Mucosa of stomach (tissue), 1 donor: ENCODE measurements around the gene ROCK2.
"Not testable (repeated sequence)": the region's sequence is repeated elsewhere in the genome, so short reads cannot be mapped to it uniquely, and the experiment has no call there.

Source experiments
- H3K27me3 ChIP-seq: one replicate; pipeline ENCODE4 v1.7.0; 2013; ENCODE audit warnings: mild to moderate bottlenecking, low read length; ENCODE audit not compliant: control insufficient read depth, insufficient read depth
- H3K36me3 ChIP-seq: one replicate; pipeline ENCODE4 v1.7.0; 2013; ENCODE audit warnings: low read length; ENCODE audit not compliant: control insufficient read depth, insufficient read depth
- H3K4me1 ChIP-seq: one replicate; pipeline ENCODE4 v1.7.0; 2013; ENCODE audit warnings: mild to moderate bottlenecking, low read length; ENCODE audit not compliant: control insufficient read depth, insufficient read depth
- H3K4me3 ChIP-seq: one replicate; pipeline ENCODE4 v1.7.0; 2013; ENCODE audit warnings: low read length
- H3K9ac ChIP-seq: one replicate; pipeline ENCODE4 v1.7.0; 2013; ENCODE audit warnings: mild to moderate bottlenecking, low read length, moderate library complexity
- H3K9me3 ChIP-seq: one replicate; pipeline ENCODE4 v1.7.0; 2013; ENCODE audit warnings: mild to moderate bottlenecking, low read length, moderate library complexity; ENCODE audit not compliant: control insufficient read depth
- donor health status: Pancreatic carcinoma.

ROCK2 gene

GRCh38 chr2:11330457-11331142, 13.8 kb downstream of the ROCK2 start:
- peaks cover 8% of the 10 kb centered on the region for H3K4me1 ChIP-seq
- H3K9me3 ChIP-seq: no peaks in the 10 kb centered on the region
- no peak overlapping the region for H3K9ac ChIP-seq
- no peaks in the 10 kb centered on the region for H3K27me3 ChIP-seq
- H3K36me3 ChIP-seq: no peaks in the 10 kb centered on the region
- no peak overlapping the region for H3K4me3 ChIP-seq

DNA sequence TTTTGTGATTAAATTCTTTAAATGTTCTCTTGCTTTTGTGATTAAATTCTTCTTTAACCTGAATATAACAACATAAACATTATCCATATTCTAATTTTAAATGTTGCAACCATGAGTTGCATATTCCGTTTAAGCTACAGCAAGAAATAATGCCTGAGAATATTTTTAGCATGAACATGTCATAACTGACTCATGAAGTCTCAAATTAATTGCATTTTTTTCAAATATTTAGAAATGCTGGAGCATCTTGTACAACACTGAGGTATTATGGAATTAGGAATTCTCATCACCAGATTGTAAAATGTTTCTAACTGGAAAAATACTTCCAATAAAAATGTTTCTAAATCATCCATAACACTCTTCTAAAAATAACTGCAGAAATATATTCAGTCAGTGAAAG, 14.7 kb downstream of the ROCK2 start:
- Histone ChIP-seq H3K27me3 (no peaks in the 10 kb centered on the region), H3K4me1 (peaks cover 8% of the 10 kb centered on the region), H3K4me3 (no peak overlapping the region), H3K9ac (no peak overlapping the region), H3K9me3 (no peaks in the 10 kb centered on the region), H3K36me3 (no peaks in the 10 kb centered on the region)

GRCh38 chr2:11328522-11328921, 15.9 kb downstream of the ROCK2 start:
- H3K4me1 ChIP-seq, H3K36me3 ChIP-seq, H3K27me3 ChIP-seq, H3K9me3 ChIP-seq, H3K4me3 ChIP-seq, H3K9ac ChIP-seq: not testable (repeated sequence)

DNA sequence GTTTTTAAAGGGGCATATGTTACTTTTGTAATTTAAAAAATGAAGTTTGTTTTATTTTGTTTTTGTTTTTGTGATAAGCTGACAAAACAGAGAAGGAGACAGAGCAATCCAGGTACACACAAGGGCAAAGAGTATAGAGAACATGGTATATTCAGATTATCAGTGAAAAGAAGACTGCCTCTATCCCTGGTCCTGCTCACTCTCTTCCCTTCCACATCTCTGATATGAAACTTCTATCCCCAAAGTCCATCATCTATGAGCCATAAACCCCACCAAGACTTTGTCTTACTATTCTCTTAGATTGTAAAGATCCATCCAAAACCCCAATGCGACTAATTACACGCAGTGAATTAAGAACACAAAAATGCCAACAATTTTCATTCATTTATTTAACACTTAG, 16.6 kb downstream of the ROCK2 start:
- H3K4me1 ChIP-seq: no peaks in the 10 kb centered on the region
- H3K27me3 ChIP-seq: no peaks in the 10 kb centered on the region
- H3K9ac ChIP-seq: no peak overlapping the region
- H3K4me3 ChIP-seq: no peak overlapping the region
- no peaks in the 10 kb centered on the region for H3K9me3 ChIP-seq
- H3K36me3 ChIP-seq: no peaks in the 10 kb centered on the region

GRCh38 chr2:11326677-11327211, 17.7 kb downstream of the ROCK2 start:
- H3K4me3 ChIP-seq: no peak overlapping the region
- no peaks in the 10 kb centered on the region for H3K9me3 ChIP-seq

DNA sequence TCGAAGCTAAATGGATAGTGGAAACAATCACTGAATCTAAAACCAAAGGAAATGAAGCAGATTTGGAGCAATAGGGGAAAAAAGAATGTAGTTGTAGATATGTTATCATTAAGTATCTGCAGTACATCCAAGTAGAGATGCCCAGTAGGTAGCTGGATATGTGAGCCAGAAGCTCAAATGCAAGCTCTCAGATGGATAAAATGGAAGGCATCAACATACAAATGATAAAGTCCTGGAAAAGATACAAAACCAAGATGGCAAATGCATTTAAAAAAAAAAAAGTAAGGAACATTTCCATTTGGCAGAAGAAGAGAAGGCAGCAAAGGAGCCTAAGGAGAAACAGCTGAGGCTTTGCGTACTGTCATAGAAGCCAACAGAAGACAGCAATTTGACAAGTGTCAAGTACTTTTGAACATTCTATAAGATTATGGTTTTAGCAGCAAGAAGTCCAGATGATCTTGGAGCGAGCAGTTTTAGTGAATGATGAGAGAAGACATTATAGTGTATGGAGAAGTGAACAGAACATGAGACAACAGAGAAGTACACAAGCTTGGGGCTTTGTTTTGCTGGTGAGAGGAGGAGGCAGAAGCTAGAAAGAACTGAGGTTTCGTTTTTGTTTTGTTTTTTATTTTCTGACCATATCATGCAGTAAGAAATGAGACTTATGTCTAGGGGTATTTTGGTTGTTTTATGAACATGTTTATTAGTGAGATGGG, 18.3 kb downstream of the ROCK2 start:
- Histone ChIP-seq H3K36me3 (no peaks in the 10 kb centered on the region), H3K9ac (no peak overlapping the region), H3K4me3 (no peak overlapping the region), H3K27me3 (no peaks in the 10 kb centered on the region), H3K9me3 (no peaks in the 10 kb centered on the region), H3K4me1 (no peaks in the 10 kb centered on the region)

More at GRCh38 chr2:11326677-11327211, 17.7 kb downstream of the ROCK2 start:
- Histone ChIP-seq H3K9ac (no peak overlapping the region), H3K4me1 (no peaks in the 10 kb centered on the region), H3K27me3 (no peaks in the 10 kb centered on the region), H3K36me3 (no peaks in the 10 kb centered on the region)

DNA sequence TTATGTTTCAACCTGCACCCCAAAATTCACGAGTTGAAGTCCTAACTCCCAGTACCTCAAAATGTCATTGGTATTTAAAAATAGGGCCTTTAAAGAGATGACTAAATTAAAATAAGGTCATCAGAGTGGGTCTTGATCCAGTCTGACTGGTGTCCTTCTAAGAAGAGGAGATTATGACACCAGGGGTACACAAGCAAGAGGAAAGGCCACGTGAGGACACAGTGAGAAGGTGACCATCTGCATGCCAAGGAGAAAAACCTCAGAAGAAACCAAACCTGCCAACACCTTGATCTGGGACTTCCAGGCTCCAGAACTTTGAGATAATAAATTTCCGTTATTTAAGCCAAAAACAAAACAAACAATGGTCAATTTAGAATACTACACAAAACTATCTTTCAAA, 22.6 kb downstream of the ROCK2 start:
- no peaks in the 10 kb centered on the region for H3K4me1 ChIP-seq
- H3K9ac ChIP-seq: no peak overlapping the region
- H3K27me3 ChIP-seq: no peaks in the 10 kb centered on the region
- no peak overlapping the region for H3K4me3 ChIP-seq
- no peaks in the 10 kb centered on the region for H3K9me3 ChIP-seq
- no peaks in the 10 kb centered on the region for H3K36me3 ChIP-seq

- Histone ChIP-seq H3K9me3 (no peaks in the 10 kb centered on the region), H3K36me3 (no peaks in the 10 kb centered on the region), H3K4me1 (no peaks in the 10 kb centered on the region), H3K9ac (no peak overlapping the region), H3K27me3 (no peaks in the 10 kb centered on the region), H3K4me3 (no peak overlapping the region)
These were observed 23.5 kb downstream of the ROCK2 start for GRCh38 chr2:11320698-11321492.

- Histone ChIP-seq H3K27me3 (no peaks in the 10 kb centered on the region), H3K36me3 (no peaks in the 10 kb centered on the region), H3K9ac (no peak overlapping the region), H3K4me3 (no peak overlapping the region), H3K4me1 (no peaks in the 10 kb centered on the region), H3K9me3 (no peaks in the 10 kb centered on the region)
These were observed 24.5 kb downstream of the ROCK2 start for GRCh38 chr2:11319939-11320338.

GRCh38 chr2:11315074-11315705, 29.2 kb downstream of the ROCK2 start:
- Histone ChIP-seq H3K9ac (no peak overlapping the region), H3K36me3 (no peaks in the 10 kb centered on the region), H3K9me3 (no peaks in the 10 kb centered on the region), H3K27me3 (no peaks in the 10 kb centered on the region), H3K4me1 (no peaks in the 10 kb centered on the region), H3K4me3 (no peak overlapping the region)

GRCh38 chr2:11314487-11314886, 29.9 kb downstream of the ROCK2 start:
- Histone ChIP-seq H3K4me3 (no peak overlapping the region), H3K27me3 (no peaks in the 10 kb centered on the region), H3K4me1 (no peaks in the 10 kb centered on the region), H3K9me3 (no peaks in the 10 kb centered on the region), H3K9ac (no peak overlapping the region), H3K36me3 (no peaks in the 10 kb centered on the region)
